Endothelial cell of umbilical vein (primary cell): Measurements from ENCODE around the gene G3BP2. TPM values are rescaled to one million over a fixed set of nuclear protein-coding genes. Genes with fewer than 3 reads are reported as not detected.

Experiments
- BruUV-seq: library from RNA; stranded (reverse); fragments of 400-500 nt; replicated peaks from 2 replicates; lab custom pipeline; 2021; lab: Mats Ljungman, UMichigan
- CTCF ChIA-PET: fragments of 300-600, 350-600 bp; sonication (Branson Sonifier 250); formaldehyde crosslinking; loops from one replicate; lab custom pipeline; 2021; ENCODE audit warnings: antibody characterized with exemption, inconsistent platforms; lab: Charles Lee
- POLR2A ChIA-PET: fragments of 300-600, 350-600 bp; sonication (Branson Sonifier 250); formaldehyde crosslinking; loops from one replicate; lab custom pipeline; 2021; ENCODE audit warnings: antibody characterized with exemption, inconsistent platforms; lab: Charles Lee
- DNase-seq: peaks from one replicate; pipeline ENCODE4 v3.0.0-alpha.2; 2011; ENCODE audit warnings: low read depth, low spot score
- FAIRE-seq: peaks from 2 replicates; lab custom pipeline; 2011; peaks lifted over from hg19 to GRCh38; lab: Jason Lieb, UNC
- H2AFZ ChIP-seq: 2 replicates; pipeline ENCODE4 v1.6.0; 2012; ENCODE audit warnings: low read depth, low read length, control low read depth, inconsistent platforms
- H3K27ac ChIP-seq: 2 replicates; pipeline ENCODE4 v1.5.1; 2011; ENCODE audit warnings: low read depth, mild to moderate bottlenecking, control low read depth, low read length, moderate library complexity; ENCODE audit not compliant: insufficient read depth
- H3K27me3 ChIP-seq, 2 experiments: 2 replicates each; pipeline versions ENCODE4 v1.6.0 to v1.6.1; 2011; ENCODE audit warnings: low read length in 2 of 2, mixed read lengths in 1 of 2; ENCODE audit not compliant: control insufficient read depth in 2 of 2, insufficient read depth in 2 of 2
- H3K36me3 ChIP-seq, 2 experiments: 2 replicates in 1 of 2; 3 replicates in 1 of 2; pipeline ENCODE4 v1.5.1; 2011; ENCODE audit warnings: low read length in 2 of 2, mild to moderate bottlenecking in 1 of 2, moderate library complexity in 1 of 2; ENCODE audit not compliant: control insufficient read depth in 2 of 2, insufficient read depth in 2 of 2; ENCODE audit errors: extremely low read depth in 1 of 2
- H3K4me1 ChIP-seq: 3 replicates; pipeline ENCODE4 v1.5.1; 2011; ENCODE audit warnings: mild to moderate bottlenecking, low read length; ENCODE audit not compliant: control insufficient read depth, insufficient read depth; ENCODE audit errors: extremely low read depth
- H3K4me2 ChIP-seq: 2 replicates; pipeline ENCODE4 v1.6.1; 2011; ENCODE audit warnings: low read length, control low read depth, mixed read lengths; ENCODE audit not compliant: insufficient read depth
- H3K4me3 ChIP-seq, 3 experiments: fragments of 200-600 bp in 1 of 3; sonication (generic), shearing (Covaris generic) in 1 of 3; replicated peaks in 1 of 3; 2 replicates each; pipeline ENCODE4 v1.5.1; 2011 to 2016; ENCODE audit warnings: control low read depth in 3 of 3, low read length in 3 of 3, mild to moderate bottlenecking in 2 of 3, inconsistent platforms in 1 of 3, low read depth in 1 of 3, moderate library complexity in 1 of 3; ENCODE audit not compliant: insufficient read depth in 1 of 3
- H3K79me2 ChIP-seq: 2 replicates; pipeline ENCODE4 v1.6.0; 2012; ENCODE audit warnings: low read length, inconsistent platforms; ENCODE audit not compliant: control insufficient read depth, insufficient read depth
- H3K9ac ChIP-seq: replicated peaks from 2 replicates; pipeline ENCODE3; 2011; ENCODE audit warnings: low read length, control low read depth; ENCODE audit not compliant: insufficient read depth; ENCODE audit errors: extremely low read depth
- H3K9me1 ChIP-seq: replicated peaks from 3 replicates; pipeline ENCODE4 v1.6.0; 2011; ENCODE audit warnings: mild to moderate bottlenecking, low read length; ENCODE audit not compliant: control insufficient read depth, insufficient read depth; ENCODE audit errors: extremely low read depth
- H3K9me3 ChIP-seq: replicated peaks from 2 replicates; pipeline ENCODE4 v1.5.1; 2012; ENCODE audit warnings: low read length, inconsistent platforms; ENCODE audit not compliant: control insufficient read depth, insufficient read depth
- H4K20me1 ChIP-seq: replicated peaks from 2 replicates; pipeline ENCODE3; 2011; ENCODE audit warnings: mild to moderate bottlenecking, low read length; ENCODE audit not compliant: control insufficient read depth, insufficient read depth; ENCODE audit errors: extremely low read depth
- EZH2 ChIP-seq: IDR thresholded peaks from 2 replicates; pipeline ENCODE4 v1.6.1; 2012; ENCODE audit warnings: borderline replicate concordance, low read depth, mild to moderate bottlenecking, moderate library complexity, low read length, inconsistent platforms; ENCODE audit not compliant: severe bottlenecking
- FOS ChIP-seq: IDR thresholded peaks from 2 replicates; pipeline ENCODE4 v1.6.1; 2011; ENCODE audit warnings: mild to moderate bottlenecking, low read length, moderate library complexity, borderline replicate concordance; ENCODE audit not compliant: insufficient read depth
- GATA2 ChIP-seq: IDR thresholded peaks from 2 replicates; pipeline ENCODE4 v1.7.0; 2011; ENCODE audit warnings: low read depth, mild to moderate bottlenecking, moderate library complexity, mixed read lengths, low read length; ENCODE audit not compliant: insufficient read length, insufficient read depth
- JUN ChIP-seq: IDR thresholded peaks from 2 replicates; pipeline ENCODE4 v1.6.1; 2011; ENCODE audit warnings: borderline replicate concordance, low read depth; ENCODE audit not compliant: insufficient read length, insufficient read depth
- MYC ChIP-seq: IDR thresholded peaks from one replicate; pipeline ENCODE4 v1.6.1; 2011; ENCODE audit warnings: mild to moderate bottlenecking, low read depth, low read length
- POLR2A ChIP-seq: IDR thresholded peaks from 2 replicates; pipeline ENCODE4 v1.6.1; 2012; ENCODE audit warnings: low read depth, mild to moderate bottlenecking, control low read depth, low read length
- POLR2AphosphoS5 ChIP-seq: IDR thresholded peaks from 2 replicates; pipeline ENCODE4 v1.6.1; 2012; ENCODE audit warnings: low read depth, mild to moderate bottlenecking, control low read depth, low read length, moderate library complexity; ENCODE audit not compliant: insufficient read depth
- dilution Hi-C: fragments of 300-500 bp; cut with MboI; formaldehyde crosslinking; loops from one replicate; pipeline ENCODE4 v1.15.0; 2019; ENCODE audit warnings: low sequenced_read_pairs; ENCODE audit not compliant: extremely low pct_ligation_motif_present
- intact Hi-C: fragments of 100-400 bp; cut with micrococcal nuclease; formaldehyde crosslinking; loops from one replicate; pipeline ENCODE4 v1.10.0; 2022
- polyA plus RNA-seq, 4 experiments: library from polyadenylated mRNA; depleted of rRNA in 3 of 4; stranded (reverse) in 3 of 4; unstranded in 1 of 4; fragments of >200 nt; gene quantifications; 2 replicates each; pipeline versions ENCODE4 v1.2.1 to v1.2.3, GENCODE V29; 2011 to 2012; ENCODE audit warnings: missing spikeins in 1 of 4
- total RNA-seq: library from RNA; stranded (reverse); gene quantifications from 2 replicates; pipeline ENCODE4 v1.2.3, GENCODE V29; 2021
- TF ChIP-seq, protein P1 (sequence below): IDR thresholded peaks from 2 replicates; pipeline ENCODE4 v1.6.1; 2011; ENCODE audit not compliant: insufficient read depth, insufficient read length
- TF ChIP-seq, protein P2 (sequence below), 2 donors: IDR thresholded peaks; 1 replicate in 1 of 2; 2 replicates in 1 of 2; pipeline ENCODE4 v1.5.1; 2011; ENCODE audit warnings: low read length in 2 of 2, mild to moderate bottlenecking in 2 of 2, moderate library complexity in 2 of 2, control low read depth in 1 of 2, inconsistent platforms in 1 of 2, low read depth in 1 of 2; ENCODE audit not compliant: insufficient read depth in 1 of 2; ENCODE audit errors: extremely low read depth in 1 of 2

G3BP2 gene
- total and polyA plus RNA-seq, 2 donors (not counting 3 experiments of a cell fraction or from before 2014, with no cell fraction given) = 61.1 to 180 TPM

GRCh38 chr4:75644095-75644494, 29.1 kb downstream of the G3BP2 start:
- BruUV-seq = no TSS peak
- CTCF ChIA-PET = interaction anchor here (1.0 kb wide), 1 partner anchor 11 kb away, joined by 3 read pairs; no protein-coding TSS in a partner anchor
- POLR2A ChIA-PET = no interaction called here
- Histone ChIP-seq H3K4me3 (no peak overlapping the region), H3K4me1 (no peaks in the 10 kb centered on the region), H4K20me1 (no peaks in the 10 kb centered on the region), H3K36me3 (peaks cover 16 to 29% of the 10 kb centered on the region in 2 experiments), H2AFZ (no peak overlapping the region), H3K9me3 (no peaks in the 10 kb centered on the region), H3K27me3 (no peaks in the 10 kb centered on the region), H3K79me2 (no peaks in the 10 kb centered on the region), H3K9ac (no peak overlapping the region), H3K27ac (no peak overlapping the region), H3K4me2 (no peak overlapping the region), H3K9me1 (no peaks in the 10 kb centered on the region)
- no peak for TF ChIP-seq FOS
- TF ChIP-seq EZH2 = no peak
- intact Hi-C loops (no loop called here), dilution Hi-C loops (no loop called here)
- DNase-seq (no peak), FAIRE-seq (no peak)

- intact Hi-C loops (no loop called here), dilution Hi-C loops (no loop called here)
- ChIA-PET POLR2A (no interaction called here), CTCF (interaction anchor here (1.0 kb wide), 1 partner anchor 10 kb away, joined by 3 read pairs; no protein-coding TSS in a partner anchor)
- no peaks in the 10 kb centered on the region for H3K4me1 ChIP-seq
- peaks cover 16 to 27% of the 10 kb centered on the region in 2 experiments for H3K36me3 ChIP-seq
- DNase-seq (no peak), FAIRE-seq (no peak)
- H2AFZ ChIP-seq = no peak overlapping the region
- no peaks in the 10 kb centered on the region for H3K79me2 ChIP-seq
- H3K9me1 ChIP-seq = no peaks in the 10 kb centered on the region
- H3K4me2 ChIP-seq = no peak overlapping the region
- no peaks in the 10 kb centered on the region for H3K27me3 ChIP-seq
- no peaks in the 10 kb centered on the region for H3K9me3 ChIP-seq
- no peak overlapping the region for H3K9ac ChIP-seq
- BruUV-seq = no TSS peak
- TF ChIP-seq POLR2AphosphoS5 (no peak), JUN (no peak), EZH2 (no peak), GATA2 (no peak), POLR2A (no peak), FOS (no peak), MYC (no peak)
- TF ChIP-seq, protein P1, sequence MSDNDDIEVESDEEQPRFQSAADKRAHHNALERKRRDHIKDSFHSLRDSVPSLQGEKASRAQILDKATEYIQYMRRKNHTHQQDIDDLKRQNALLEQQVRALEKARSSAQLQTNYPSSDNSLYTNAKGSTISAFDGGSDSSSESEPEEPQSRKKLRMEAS = no peak
- TF ChIP-seq, protein P2, sequence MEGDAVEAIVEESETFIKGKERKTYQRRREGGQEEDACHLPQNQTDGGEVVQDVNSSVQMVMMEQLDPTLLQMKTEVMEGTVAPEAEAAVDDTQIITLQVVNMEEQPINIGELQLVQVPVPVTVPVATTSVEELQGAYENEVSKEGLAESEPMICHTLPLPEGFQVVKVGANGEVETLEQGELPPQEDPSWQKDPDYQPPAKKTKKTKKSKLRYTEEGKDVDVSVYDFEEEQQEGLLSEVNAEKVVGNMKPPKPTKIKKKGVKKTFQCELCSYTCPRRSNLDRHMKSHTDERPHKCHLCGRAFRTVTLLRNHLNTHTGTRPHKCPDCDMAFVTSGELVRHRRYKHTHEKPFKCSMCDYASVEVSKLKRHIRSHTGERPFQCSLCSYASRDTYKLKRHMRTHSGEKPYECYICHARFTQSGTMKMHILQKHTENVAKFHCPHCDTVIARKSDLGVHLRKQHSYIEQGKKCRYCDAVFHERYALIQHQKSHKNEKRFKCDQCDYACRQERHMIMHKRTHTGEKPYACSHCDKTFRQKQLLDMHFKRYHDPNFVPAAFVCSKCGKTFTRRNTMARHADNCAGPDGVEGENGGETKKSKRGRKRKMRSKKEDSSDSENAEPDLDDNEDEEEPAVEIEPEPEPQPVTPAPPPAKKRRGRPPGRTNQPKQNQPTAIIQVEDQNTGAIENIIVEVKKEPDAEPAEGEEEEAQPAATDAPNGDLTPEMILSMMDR (IDR thresholded peaks at IDR 0.05; ENCODE audit: extremely low read depth in 1 of 2, insufficient read depth in 1 of 2, low read depth in 1 of 2, low read length in 2 of 2) = no peak
- no peaks in the 10 kb centered on the region for H4K20me1 ChIP-seq
- no peak overlapping the region for H3K4me3 ChIP-seq
- H3K27ac ChIP-seq = no peak overlapping the region
Observed at GRCh38 chr4:75643651-75644050, 29.6 kb downstream of the G3BP2 start.
